ENCODE data around the gene TTC14. TPM values are rescaled to one million over a fixed set of nuclear protein-coding genes. Genes with fewer than 3 reads are reported as not detected.
"Not testable (repeated sequence)": the region's sequence is repeated elsewhere in the genome, so short reads cannot be mapped to it uniquely, and the experiment has no call there.

The TTC14 gene
- total RNA-seq, 1 donor from 2014 or later, result 48.6 TPM

- H3K27ac Mint-ChIP-seq, result no peak overlapping the region
- intact Hi-C loops (cut with micrococcal nuclease), result loop anchor here (5.0 kb wide), 2 partner anchors 993 to 1038 kb away; partner anchors contain the start of gene ACTL6A
- H3K9me3 Mint-ChIP-seq, result no peaks in the 10 kb centered on the region
- H3K4me1 Mint-ChIP-seq (ENCODE audit: low read depth), result peaks cover 10% of the 10 kb centered on the region
- peak overlapping the region; percentile 88 for H3K4me3 Mint-ChIP-seq (ENCODE audit: low read depth)
- peaks cover 16% of the 10 kb centered on the region for H3K27me3 Mint-ChIP-seq (ENCODE audit: low read depth)
- H3K36me3 Mint-ChIP-seq (ENCODE audit: low read depth), result peaks cover 33% of the 10 kb centered on the region
- no peak for DNase-seq (ENCODE audit: low spot score)
These were observed 1.5 kb upstream of the TTC14 start for GRCh38 chr3:180600473-180600872.

- Mint-ChIP-seq H3K27me3 (ENCODE audit: low read depth) (no peaks in the 10 kb centered on the region), H3K4me1 (ENCODE audit: low read depth) (peaks cover 3% of the 10 kb centered on the region), H3K27ac (no peak overlapping the region), H3K36me3 (ENCODE audit: low read depth) (peaks cover 61% of the 10 kb centered on the region), H3K4me3 (ENCODE audit: low read depth) (no peak overlapping the region), H3K9me3 (no peaks in the 10 kb centered on the region)
- no peak for DNase-seq (ENCODE audit: low spot score)
- intact Hi-C loops (cut with micrococcal nuclease), result no loop called here
These were observed 9.0 kb downstream of the TTC14 start for GRCh38 chr3:180611006-180611405.

DNA sequence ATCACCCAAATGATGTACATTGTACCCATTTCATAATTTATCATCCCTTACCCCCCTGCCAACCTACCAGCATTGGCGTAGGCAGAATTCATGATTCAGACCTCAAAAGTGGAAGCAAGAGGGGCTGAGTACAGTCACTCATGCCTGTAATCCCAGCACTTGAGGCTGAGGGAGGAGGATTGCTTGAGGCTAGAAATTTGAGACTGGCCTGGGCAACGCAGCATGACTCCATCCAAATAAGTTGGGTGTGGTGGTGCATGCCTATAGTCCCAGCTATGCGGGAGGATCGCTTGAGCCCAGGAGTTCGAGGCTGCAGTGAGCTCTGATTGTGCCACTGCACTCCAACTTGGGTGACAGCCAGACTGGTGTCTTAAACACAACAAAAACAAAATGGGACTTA is 10.4 kb downstream of the TTC14 start:
- Mint-ChIP-seq H3K36me3 (ENCODE audit: low read depth) (peaks cover 51% of the 10 kb centered on the region), H3K27ac (no peak overlapping the region), H3K4me1 (ENCODE audit: low read depth) (no peaks in the 10 kb centered on the region), H3K9me3 (no peaks in the 10 kb centered on the region), H3K4me3 (ENCODE audit: low read depth) (no peak overlapping the region), H3K27me3 (ENCODE audit: low read depth) (no peaks in the 10 kb centered on the region)
- intact Hi-C loops (cut with micrococcal nuclease), result no loop called here
- DNase-seq (ENCODE audit: low spot score), result no peak

DNA sequence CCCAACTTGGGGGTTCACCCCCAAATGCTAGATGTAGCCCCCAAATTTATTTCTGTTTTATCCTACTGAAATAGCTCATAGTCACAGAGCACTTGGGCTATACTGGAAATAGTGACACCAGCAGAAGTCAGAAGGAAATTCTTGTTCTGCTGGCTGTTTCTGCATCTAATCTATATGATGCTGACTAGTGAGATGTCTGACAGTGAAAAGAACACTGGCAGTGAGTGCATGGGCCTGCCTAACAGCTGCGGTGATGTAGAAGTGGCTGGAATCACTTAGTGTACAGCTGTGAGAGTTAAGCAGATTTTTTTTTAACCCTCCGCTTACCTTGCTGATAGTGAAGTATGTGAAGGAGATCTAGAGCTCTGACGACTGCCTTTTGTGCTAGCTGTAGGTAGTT is 14.0 kb downstream of the TTC14 start:
- no peak for DNase-seq (ENCODE audit: low spot score)
- Mint-ChIP-seq H3K36me3 (ENCODE audit: low read depth) (peaks cover 48% of the 10 kb centered on the region), H3K27me3 (ENCODE audit: low read depth) (no peaks in the 10 kb centered on the region), H3K27ac (no peak overlapping the region), H3K4me1 (ENCODE audit: low read depth) (no peaks in the 10 kb centered on the region), H3K4me3 (ENCODE audit: low read depth) (no peak overlapping the region), H3K9me3 (no peaks in the 10 kb centered on the region)
- intact Hi-C loops (cut with micrococcal nuclease), result no loop called here

- Mint-ChIP-seq H3K36me3 (ENCODE audit: low read depth) (peaks cover 50% of the 10 kb centered on the region), H3K4me1 (ENCODE audit: low read depth) (no peaks in the 10 kb centered on the region), H3K9me3 (no peaks in the 10 kb centered on the region), H3K27ac (no peak overlapping the region), H3K4me3 (ENCODE audit: low read depth) (no peak overlapping the region), H3K27me3 (ENCODE audit: low read depth) (no peaks in the 10 kb centered on the region)
- intact Hi-C loops (cut with micrococcal nuclease), result no loop called here
- no peak for DNase-seq (ENCODE audit: low spot score)
These were observed 15.1 kb downstream of the TTC14 start for GRCh38 chr3:180617049-180617448.

DNA sequence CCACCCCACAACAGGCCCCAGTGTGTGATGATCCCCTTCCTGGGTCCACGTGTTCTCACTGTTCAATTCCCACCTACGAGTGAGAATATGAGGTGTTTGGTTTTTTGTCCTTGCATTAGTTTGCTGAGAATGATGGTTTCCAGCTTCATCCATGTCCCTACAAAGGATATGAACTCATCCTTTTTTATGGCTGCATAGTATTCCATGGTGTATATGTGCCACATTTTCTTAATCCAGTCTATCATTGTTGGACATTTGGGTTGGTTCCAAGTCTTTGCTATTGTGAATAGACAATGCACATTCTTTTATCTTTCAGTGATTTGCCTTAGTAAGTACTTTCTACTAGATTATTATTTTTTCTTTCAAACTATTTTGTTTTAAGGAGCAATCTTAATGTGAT is 16.6 kb downstream of the TTC14 start:
- H3K27ac Mint-ChIP-seq; DNase-seq (ENCODE audit: low spot score); H3K4me1 Mint-ChIP-seq (ENCODE audit: low read depth); intact Hi-C loops (cut with micrococcal nuclease); H3K27me3 Mint-ChIP-seq (ENCODE audit: low read depth); H3K9me3 Mint-ChIP-seq; H3K4me3 Mint-ChIP-seq (ENCODE audit: low read depth): not testable (repeated sequence)
- H3K36me3 Mint-ChIP-seq (ENCODE audit: low read depth), result peaks cover 51% of the 10 kb centered on the region

DNA sequence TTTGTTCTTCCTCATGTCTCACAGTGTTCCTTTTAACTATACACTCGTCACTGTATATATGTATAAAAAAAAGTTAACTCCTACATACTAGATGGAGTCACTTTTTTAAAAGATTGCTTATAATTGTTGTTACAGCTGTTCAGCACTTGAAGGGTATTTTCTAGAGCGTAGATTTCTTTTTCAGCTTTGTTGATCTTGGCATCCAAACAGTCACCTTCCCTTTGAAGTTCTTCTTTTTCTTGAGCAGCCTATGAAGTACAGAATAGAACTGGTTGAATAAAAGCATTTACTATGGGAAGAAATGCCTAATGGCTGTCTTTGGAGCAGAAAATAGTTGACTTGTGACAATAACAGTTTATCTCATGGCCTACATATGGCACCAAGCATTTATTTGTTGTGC is 17.8 kb downstream of the TTC14 start:
- Mint-ChIP-seq H3K27ac (no peak overlapping the region), H3K4me3 (ENCODE audit: low read depth) (no peak overlapping the region)
- intact Hi-C loops (cut with micrococcal nuclease), result no loop called here

DNA sequence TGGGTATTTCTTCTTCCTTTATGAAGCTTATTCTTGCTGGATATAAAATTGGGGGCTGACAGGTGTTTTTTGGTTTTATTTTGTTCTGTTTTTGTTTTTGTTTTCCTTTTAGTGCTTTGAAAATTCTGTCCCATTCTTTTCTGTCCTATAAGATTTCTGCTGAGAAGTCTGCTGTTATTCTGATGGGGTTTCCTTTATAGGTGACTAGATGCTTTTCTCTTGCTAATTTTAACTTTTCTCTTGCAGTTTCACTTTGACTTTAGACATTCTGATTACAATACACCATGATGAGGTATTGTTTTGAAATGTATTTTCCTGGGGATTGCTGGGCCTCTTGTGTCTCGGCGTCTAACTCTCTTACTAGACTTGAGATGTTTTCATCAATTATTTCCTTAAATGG is 22.8 kb downstream of the TTC14 start:
- Mint-ChIP-seq H3K27ac (peak overlapping the region; percentile 70), H3K36me3 (ENCODE audit: low read depth) (peaks cover 51% of the 10 kb centered on the region), H3K4me3 (ENCODE audit: low read depth) (no peak overlapping the region), H3K9me3 (peaks cover 17% of the 10 kb centered on the region), H3K4me1 (ENCODE audit: low read depth) (peaks cover 12% of the 10 kb centered on the region), H3K27me3 (ENCODE audit: low read depth) (no peaks in the 10 kb centered on the region)
- DNase-seq (ENCODE audit: low spot score), result no peak
- intact Hi-C loops (cut with micrococcal nuclease), result no loop called here

More for the DNA sequence above, 17.8 kb downstream of the TTC14 start:
- Mint-ChIP-seq H3K27me3 (ENCODE audit: low read depth) (no peaks in the 10 kb centered on the region), H3K9me3 (peaks cover 15% of the 10 kb centered on the region), H3K4me1 (ENCODE audit: low read depth) (peaks cover 7% of the 10 kb centered on the region), H3K36me3 (ENCODE audit: low read depth) (peaks cover 57% of the 10 kb centered on the region)
- no peak for DNase-seq (ENCODE audit: low spot score)

DNA sequence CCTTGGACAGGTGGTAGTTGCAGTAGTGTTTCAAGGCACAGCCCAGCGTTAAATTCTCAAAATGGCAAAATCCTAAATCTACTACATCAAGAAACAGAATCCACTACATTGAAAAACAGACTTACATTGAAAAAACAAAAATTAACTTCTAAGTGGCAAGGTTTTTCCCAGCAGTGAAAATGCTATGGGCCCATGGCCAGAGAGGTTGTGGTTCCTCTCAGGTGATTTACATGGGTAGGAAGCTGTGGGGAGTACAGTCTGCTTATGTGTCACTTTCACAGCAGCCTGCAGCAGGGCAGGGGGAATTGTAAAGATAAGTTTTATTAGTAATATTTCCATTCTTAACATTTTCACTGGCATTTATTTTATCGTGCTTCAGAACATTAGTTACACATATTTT is 24.9 kb downstream of the TTC14 start:
- H3K27me3 Mint-ChIP-seq (ENCODE audit: low read depth), result no peaks in the 10 kb centered on the region
- H3K36me3 Mint-ChIP-seq (ENCODE audit: low read depth), result peaks cover 41% of the 10 kb centered on the region
- DNase-seq (ENCODE audit: low spot score), result no peak
- H3K4me3 Mint-ChIP-seq (ENCODE audit: low read depth), result no peak overlapping the region
- no peak overlapping the region for H3K27ac Mint-ChIP-seq
- H3K9me3 Mint-ChIP-seq, result peaks cover 17% of the 10 kb centered on the region
- intact Hi-C loops (cut with micrococcal nuclease), result no loop called here
- H3K4me1 Mint-ChIP-seq (ENCODE audit: low read depth), result peaks cover 17% of the 10 kb centered on the region

- DNase-seq (ENCODE audit: low spot score), result no peak
- H3K4me3 Mint-ChIP-seq (ENCODE audit: low read depth), result no peak overlapping the region
- peaks cover 4% of the 10 kb centered on the region for H3K4me1 Mint-ChIP-seq (ENCODE audit: low read depth)
- H3K36me3 Mint-ChIP-seq (ENCODE audit: low read depth), result peaks cover 6% of the 10 kb centered on the region
- H3K9me3 Mint-ChIP-seq, result no peaks in the 10 kb centered on the region
- peaks cover 6% of the 10 kb centered on the region for H3K27me3 Mint-ChIP-seq (ENCODE audit: low read depth)
- intact Hi-C loops (cut with micrococcal nuclease), result loop anchor here (2.0 to 5.0 kb wide), 2 partner anchors 28 to 47 kb away; partner anchors contain the start of genes CCDC39 and TTC14
- H3K27ac Mint-ChIP-seq, result no peak overlapping the region
These were observed 28.4 kb downstream of the TTC14 start for GRCh38 chr3:180630371-180630770.

GRCh38 chr3:180631317-180631716 is 29.4 kb downstream of the TTC14 start:
- no peak overlapping the region for H3K27ac Mint-ChIP-seq
- DNase-seq (ENCODE audit: low spot score), result no peak
- peaks cover 6% of the 10 kb centered on the region for H3K27me3 Mint-ChIP-seq (ENCODE audit: low read depth)
- no peaks in the 10 kb centered on the region for H3K9me3 Mint-ChIP-seq
- intact Hi-C loops (cut with micrococcal nuclease), result loop anchor here (2.0 to 5.0 kb wide), 2 partner anchors 29 to 46 kb away; partner anchors contain the start of genes CCDC39 and TTC14
- H3K36me3 Mint-ChIP-seq (ENCODE audit: low read depth), result no peaks in the 10 kb centered on the region
- no peak overlapping the region for H3K4me3 Mint-ChIP-seq (ENCODE audit: low read depth)
- peaks cover 4% of the 10 kb centered on the region for H3K4me1 Mint-ChIP-seq (ENCODE audit: low read depth)

DNA sequence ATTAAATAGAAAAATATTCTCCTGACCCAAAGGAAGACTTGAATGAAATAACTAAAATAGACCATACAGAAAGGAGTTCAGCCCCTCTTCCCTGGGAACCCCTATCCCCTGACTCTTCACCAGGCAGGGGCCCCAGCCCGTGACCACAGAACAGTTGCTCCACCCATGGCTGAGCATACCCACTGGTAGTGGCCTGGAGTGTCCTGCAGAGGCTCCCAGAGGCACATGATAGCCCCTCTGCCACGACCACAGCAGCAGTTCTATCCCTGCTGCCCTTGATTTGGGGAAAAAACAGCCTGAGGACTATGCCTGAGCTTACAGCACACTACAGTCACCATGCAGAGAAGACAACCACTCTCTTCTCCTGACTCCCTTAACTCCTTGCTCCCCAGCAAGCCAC is 31.8 kb downstream of the TTC14 start:
- intact Hi-C loops (cut with micrococcal nuclease), result loop anchor here (5.0 kb wide), 1 partner anchor 44 kb away; the partner anchor contains the start of gene CCDC39
- H3K27me3 Mint-ChIP-seq (ENCODE audit: low read depth), result peaks cover 8% of the 10 kb centered on the region
- no peaks in the 10 kb centered on the region for H3K36me3 Mint-ChIP-seq (ENCODE audit: low read depth)
- no peak for DNase-seq (ENCODE audit: low spot score)
- no peak overlapping the region for H3K27ac Mint-ChIP-seq
- no peak overlapping the region for H3K4me3 Mint-ChIP-seq (ENCODE audit: low read depth)
- H3K9me3 Mint-ChIP-seq, result no peaks in the 10 kb centered on the region
- H3K4me1 Mint-ChIP-seq (ENCODE audit: low read depth), result peaks cover 4% of the 10 kb centered on the region

DNA sequence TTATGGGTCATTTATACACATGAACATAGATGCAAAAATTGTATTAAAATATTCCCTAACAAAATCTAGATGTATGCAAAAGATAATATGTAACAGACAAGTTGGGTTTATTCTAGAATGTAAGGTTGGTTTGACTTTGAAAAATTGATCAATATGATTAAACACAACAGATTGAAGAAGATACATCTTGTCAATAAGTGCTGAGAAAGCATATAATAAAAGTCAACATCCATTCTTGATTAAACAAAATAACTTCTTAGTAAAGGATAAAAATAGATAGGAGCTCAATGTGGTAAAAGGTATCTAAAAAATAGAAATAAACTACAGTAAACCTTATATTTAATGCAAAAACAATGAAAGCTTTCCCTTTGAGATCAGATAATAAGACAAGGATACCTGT is 39.0 kb downstream of the TTC14 start:
- Mint-ChIP-seq H3K27me3 (ENCODE audit: low read depth) (peaks cover 7% of the 10 kb centered on the region), H3K27ac (no peak overlapping the region), H3K9me3 (no peaks in the 10 kb centered on the region), H3K4me3 (ENCODE audit: low read depth) (no peak overlapping the region), H3K4me1 (ENCODE audit: low read depth) (no peaks in the 10 kb centered on the region), H3K36me3 (ENCODE audit: low read depth) (no peaks in the 10 kb centered on the region)
- intact Hi-C loops (cut with micrococcal nuclease), result no loop called here
- no peak for DNase-seq (ENCODE audit: low spot score)
